HG03097 (cell line): Measurements from ENCODE around the gene RPH3AL.
"Not testable (repeated sequence)": the region's sequence is repeated elsewhere in the genome, so short reads cannot be mapped to it uniquely, and the experiment has no call there.

Experiments used
- ATAC-seq: cut with Tn5 transposase; IDR thresholded peaks from one replicate; pipeline ENCODE4 v1.9.1; 2021; ENCODE audit not compliant: unreplicated experiment, low FRiP score

The RPH3AL gene

DNA sequence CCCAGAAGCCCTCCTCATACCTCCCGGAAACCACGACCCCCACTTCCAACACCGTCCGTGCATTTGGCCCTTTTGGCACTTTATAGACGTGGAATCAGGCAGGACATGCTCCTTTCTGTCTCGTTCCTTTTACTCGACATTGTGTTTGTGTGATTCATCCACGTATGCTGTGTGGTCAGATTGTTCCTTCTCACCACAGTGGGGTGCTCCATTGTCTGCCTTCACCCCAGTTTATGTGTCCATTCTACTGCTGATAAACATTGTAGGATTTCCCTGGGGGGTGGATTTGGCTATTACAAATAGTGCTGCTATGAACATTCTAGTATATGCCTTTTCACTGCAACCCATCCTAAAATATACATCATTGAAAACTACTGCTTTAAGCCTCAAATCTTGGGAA is 28.9 kb upstream of the RPH3AL start:
- ATAC-seq, result no peak

GRCh38 chr17:379531-380465 is 27.2 kb upstream of the RPH3AL start:
- no peak for ATAC-seq

- ATAC-seq, result no peak
Observed at GRCh38 chr17:378068-378467, 25.5 kb upstream of the RPH3AL start.

GRCh38 chr17:376936-377863 is 24.6 kb upstream of the RPH3AL start:
- ATAC-seq, result no peak

- no peak for ATAC-seq
Observed at GRCh38 chr17:373613-374230, 21.1 kb upstream of the RPH3AL start.

GRCh38 chr17:372157-373152 is 19.8 kb upstream of the RPH3AL start:
- no peak for ATAC-seq

- no peak for ATAC-seq
Observed at GRCh38 chr17:371583-371982, 19.0 kb upstream of the RPH3AL start.

- not testable (repeated sequence) for ATAC-seq
Observed at GRCh38 chr17:367656-368055, 15.0 kb upstream of the RPH3AL start.

DNA sequence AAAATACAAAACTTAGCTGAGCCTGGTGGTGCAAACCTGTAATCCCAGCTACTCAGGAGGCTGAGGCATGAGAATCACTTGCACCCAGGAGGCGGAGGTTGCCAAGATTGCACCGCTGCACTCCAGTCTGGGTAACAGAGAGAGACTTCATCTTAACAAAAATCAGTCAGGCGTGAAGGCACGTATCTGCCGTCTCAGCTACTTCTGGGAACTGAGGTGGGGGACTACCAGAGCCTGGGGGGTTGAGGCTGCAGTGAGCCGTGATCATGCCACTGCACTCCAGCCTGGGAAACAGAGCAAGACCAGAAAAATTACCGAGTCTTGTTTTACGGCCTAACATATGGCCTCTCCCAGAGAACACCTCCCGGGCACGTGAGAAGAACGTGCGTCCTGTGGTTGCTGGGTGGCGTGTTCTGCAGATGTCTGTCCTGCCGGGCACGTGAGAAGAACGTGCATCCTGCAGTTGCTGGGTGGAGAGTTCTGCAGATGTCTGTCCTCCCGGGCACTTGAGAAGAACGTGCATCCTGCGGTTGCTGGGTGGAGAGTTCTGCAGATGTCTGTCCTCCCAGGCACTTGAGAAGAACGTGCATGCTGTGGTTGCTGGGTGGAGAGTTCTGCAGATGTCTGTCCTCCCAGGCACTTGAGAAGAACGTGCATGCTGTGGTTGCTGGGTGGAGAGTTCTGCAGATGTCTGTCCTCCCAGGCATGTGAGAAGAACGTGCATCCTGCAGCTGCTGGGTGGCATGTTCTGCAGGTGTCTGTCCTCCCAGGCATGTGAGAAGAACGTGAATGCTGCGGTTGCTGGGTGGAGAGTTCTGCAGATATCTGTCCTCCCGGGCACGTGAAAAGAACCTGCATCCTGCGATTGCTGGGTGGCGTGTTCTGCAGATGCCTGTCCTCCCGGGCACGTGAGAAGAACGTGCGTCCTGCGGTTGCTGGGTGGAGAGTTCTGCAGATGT is 14.3 kb upstream of the RPH3AL start:
- not testable (repeated sequence) for ATAC-seq

- ATAC-seq, result no peak
Observed at GRCh38 chr17:364766-365165, 12.2 kb upstream of the RPH3AL start.

DNA sequence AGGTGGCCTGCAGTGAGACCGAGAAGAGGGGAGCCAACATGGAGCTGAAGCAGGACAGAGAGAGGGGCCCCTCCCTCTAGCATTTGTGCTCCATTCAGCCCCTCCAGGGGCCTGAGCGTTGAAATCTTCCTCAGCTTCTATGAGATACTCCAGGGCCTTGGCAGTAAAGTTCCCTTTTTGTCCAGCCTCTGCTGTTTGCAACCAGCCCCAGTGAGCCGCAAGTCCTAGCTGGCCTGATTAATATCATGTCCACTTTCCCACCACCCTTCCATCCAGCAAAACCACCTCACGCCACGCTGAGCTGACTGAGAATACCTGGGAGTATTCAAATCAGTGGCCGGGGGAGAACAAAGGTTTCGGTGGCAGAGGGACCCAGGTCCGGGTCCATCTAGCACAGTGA is 11.7 kb upstream of the RPH3AL start:
- ATAC-seq, result no peak

DNA sequence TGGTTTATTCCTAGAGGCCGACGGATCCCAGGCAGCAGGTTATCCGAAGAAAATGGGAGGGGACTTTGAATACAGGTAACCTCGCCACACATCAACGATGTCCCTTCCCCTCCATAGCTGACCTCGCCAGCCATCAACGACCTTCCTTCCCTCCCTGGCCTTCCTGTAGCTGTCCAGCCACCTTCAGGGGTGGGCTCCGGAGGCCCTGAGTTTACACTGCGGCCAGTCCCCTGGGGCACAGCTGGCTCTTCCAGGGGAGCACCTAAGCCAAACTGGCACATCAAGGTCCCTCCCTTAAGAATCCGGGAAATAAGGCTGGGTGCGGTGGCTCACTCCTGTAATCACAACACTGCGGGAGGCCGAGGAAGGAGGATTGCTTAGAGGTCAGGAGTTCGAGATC is 10.1 kb upstream of the RPH3AL start:
- ATAC-seq, result no peak

GRCh38 chr17:360092-360750 is 7.6 kb upstream of the RPH3AL start:
- no peak for ATAC-seq

DNA sequence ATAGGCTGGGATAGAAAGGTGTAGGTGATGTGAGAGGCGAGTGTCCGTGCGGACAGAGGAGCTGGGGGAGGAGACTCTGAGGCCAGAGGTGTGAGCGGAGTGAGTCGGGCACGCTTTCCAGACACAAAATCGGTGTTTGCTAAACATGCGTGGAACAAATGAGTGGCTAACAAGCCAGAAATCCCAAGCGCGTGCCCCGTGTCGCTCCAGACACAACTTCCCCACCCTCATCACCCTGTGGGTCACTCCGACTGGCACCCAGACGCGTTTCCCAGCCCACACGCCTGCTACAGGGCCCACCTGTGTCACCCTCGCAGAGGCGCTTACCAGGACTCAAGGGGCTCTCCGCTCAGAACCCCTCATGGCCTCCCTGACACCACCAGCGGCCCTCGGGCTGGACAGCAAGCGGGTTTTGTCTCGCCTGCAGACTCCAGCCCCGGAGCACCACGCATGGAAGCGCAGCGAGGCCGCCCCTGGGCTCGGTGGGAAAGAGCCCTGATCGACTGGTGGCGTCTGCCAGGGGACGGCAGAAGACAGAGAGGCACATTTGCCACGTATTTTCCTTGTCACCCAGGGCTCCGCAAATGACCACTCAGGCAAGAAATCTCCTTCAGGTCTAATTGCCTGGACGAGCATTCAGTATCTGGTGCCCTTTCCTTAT is 6.0 kb upstream of the RPH3AL start:
- no peak for ATAC-seq

DNA sequence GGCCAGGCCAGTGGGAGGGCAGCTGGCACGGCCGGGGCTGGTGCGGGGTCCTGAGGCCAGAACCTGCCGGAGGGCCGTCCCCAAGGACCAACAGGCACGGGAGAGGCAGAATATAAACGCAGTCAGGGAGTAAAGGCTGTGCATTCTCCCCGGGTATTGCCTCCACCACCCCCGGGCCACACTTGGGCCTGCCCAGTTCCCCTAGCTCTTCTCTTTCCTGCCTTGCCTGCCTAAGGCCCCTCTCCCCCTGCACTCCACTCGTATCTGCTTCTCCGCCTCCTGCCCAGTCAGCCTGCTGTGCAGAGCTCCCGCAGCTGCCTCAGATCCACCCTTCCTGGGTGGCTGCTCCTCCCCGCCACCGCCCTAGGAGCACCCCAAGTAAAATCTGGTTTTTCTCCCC is 5.0 kb upstream of the RPH3AL start:
- ATAC-seq, result no peak

DNA sequence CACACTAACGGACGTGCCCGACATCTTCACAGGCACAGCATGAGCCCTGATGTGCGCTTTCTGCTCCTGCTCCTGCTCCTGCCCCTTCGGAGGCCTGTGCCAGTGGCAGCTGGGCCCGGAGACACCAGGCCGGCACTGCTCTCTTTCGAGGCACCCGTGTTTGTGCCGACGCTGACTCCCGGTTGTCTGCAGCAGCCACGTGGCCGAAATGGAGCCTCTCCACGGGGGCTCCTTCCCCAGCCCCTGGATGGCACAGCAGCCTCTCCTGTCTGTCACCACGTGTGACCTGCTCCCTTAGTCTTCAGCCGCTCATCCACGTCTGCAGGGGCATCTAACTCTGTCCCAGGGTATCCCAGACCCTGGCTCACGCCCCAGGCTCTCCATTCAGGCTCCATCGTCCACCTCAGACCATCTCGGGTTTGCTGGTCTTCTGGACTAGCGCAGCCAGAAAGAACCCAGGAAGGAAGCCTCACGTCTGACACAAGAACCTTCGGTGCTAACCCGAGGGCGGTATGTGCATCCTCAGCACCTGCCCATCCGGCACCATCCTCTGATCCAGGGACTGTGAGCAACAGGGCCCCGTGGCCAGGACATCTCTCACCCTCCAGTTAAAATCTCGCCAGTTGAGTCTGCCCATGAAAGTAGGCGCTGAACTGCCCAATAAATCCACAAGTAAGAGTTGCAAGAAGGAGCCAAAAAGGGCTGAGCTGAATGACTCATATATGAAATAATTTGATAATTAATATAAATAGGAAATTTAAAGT is 4.2 kb upstream of the RPH3AL start:
- no peak for ATAC-seq
